Mesodermal cell (in vitro differentiated cells): Measurements from ENCODE around the gene RIPPLY3.
"Not testable (repeated sequence)": the region's sequence is repeated elsewhere in the genome, so short reads cannot be mapped to it uniquely, and the experiment has no call there.

Source experiments
- H3K27ac ChIP-seq: 2 replicates; pipeline ENCODE4 v1.7.0; 2013; ENCODE audit warnings: mild to moderate bottlenecking, low read depth, low read length, moderate library complexity; ENCODE audit not compliant: severe bottlenecking
- H3K36me3 ChIP-seq: 2 replicates; pipeline ENCODE4 v1.7.1; 2013; ENCODE audit warnings: mild to moderate bottlenecking, low read length, moderate library complexity; ENCODE audit not compliant: control insufficient read depth, insufficient read depth
- H3K4me1 ChIP-seq: one replicate; pipeline ENCODE4 v1.7.1; 2013; ENCODE audit warnings: mild to moderate bottlenecking, low read length; ENCODE audit not compliant: insufficient read depth, control insufficient read depth, poor library complexity, severe bottlenecking
- H3K4me3 ChIP-seq: 2 replicates; pipeline ENCODE4 v1.7.0; 2013; ENCODE audit warnings: low read length, control low read depth, mild to moderate bottlenecking; ENCODE audit not compliant: insufficient read depth, poor library complexity, severe bottlenecking; ENCODE audit errors: extremely low read depth
- H3K9me3 ChIP-seq: 2 replicates; pipeline ENCODE4 v1.7.1; 2013; ENCODE audit warnings: mild to moderate bottlenecking, low read length, moderate library complexity; ENCODE audit not compliant: control insufficient read depth
- WGBS, 2 experiments: methylation state at CpG; one replicate each; pipeline ENCODE4 v1.1.5; 2013; ENCODE audit warnings: missing lambda C conversion rate in 2 of 2; ENCODE audit not compliant: insufficient coverage in 2 of 2; 5-methylcytosine and 5-hydroxymethylcytosine counted together

Gene RIPPLY3

GRCh38 chr21:37028570-37028969, 22.1 kb downstream of the RIPPLY3 start:
- H3K27ac ChIP-seq: no peak overlapping the region

DNA sequence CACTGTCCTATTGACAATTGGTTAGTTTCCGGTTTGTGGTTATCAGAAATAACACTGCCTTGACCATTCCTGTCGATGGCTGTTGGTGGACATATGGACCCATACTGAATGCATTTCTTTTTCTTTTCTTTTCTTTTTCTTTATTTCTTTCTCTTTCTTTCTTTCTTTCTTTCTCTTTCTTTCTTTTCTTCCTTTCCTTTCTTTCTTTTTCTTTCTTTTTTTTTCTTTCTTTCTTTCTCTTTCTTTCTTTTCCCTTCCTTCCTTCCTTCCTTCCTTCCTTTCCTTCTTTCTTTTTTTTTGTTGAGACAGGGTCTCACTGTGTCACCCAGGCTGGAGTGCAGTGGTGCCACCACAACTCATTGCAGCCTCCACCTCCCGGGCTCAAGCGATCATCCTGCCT, 24.4 kb downstream of the RIPPLY3 start:
- H3K36me3 ChIP-seq: no peaks in the 10 kb centered on the region
- H3K4me1 ChIP-seq: peaks cover 4% of the 10 kb centered on the region
- H3K9me3 ChIP-seq: no peaks in the 10 kb centered on the region
- WGBS, 2 experiments: 90 to 94% methylated on average over 2 to 3 of the region's 4 CpGs
- no peak overlapping the region for H3K4me3 ChIP-seq
- no peak overlapping the region for H3K27ac ChIP-seq

More at GRCh38 chr21:37028570-37028969, 22.1 kb downstream of the RIPPLY3 start:
- H3K4me3 ChIP-seq: no peak overlapping the region
- no peaks in the 10 kb centered on the region for H3K9me3 ChIP-seq
- no peaks in the 10 kb centered on the region for H3K36me3 ChIP-seq
- H3K4me1 ChIP-seq: peaks cover 4% of the 10 kb centered on the region
- WGBS, 2 experiments: 92 to 100% methylated on average over 2 to 4 of the region's 4 CpGs

- Histone ChIP-seq H3K4me1 (peaks cover 4% of the 10 kb centered on the region), H3K36me3 (no peaks in the 10 kb centered on the region), H3K4me3 (no peak overlapping the region), H3K27ac (no peak overlapping the region), H3K9me3 (no peaks in the 10 kb centered on the region)
- 80 to 93% methylated on average over 1 to 3 of the region's 5 CpGs for WGBS, 2 experiments
Observed at GRCh38 chr21:37032293-37032692, 25.8 kb downstream of the RIPPLY3 start.

GRCh38 chr21:37032877-37033471, 26.5 kb downstream of the RIPPLY3 start:
- no peaks in the 10 kb centered on the region for H3K9me3 ChIP-seq
- H3K27ac ChIP-seq: no peak overlapping the region
- H3K4me3 ChIP-seq: no peak overlapping the region
- H3K4me1 ChIP-seq: peaks cover 4% of the 10 kb centered on the region
- H3K36me3 ChIP-seq: no peaks in the 10 kb centered on the region
- 60 to 93% methylated on average over 1 to 2 of the region's 4 CpGs for WGBS, 2 experiments

GRCh38 chr21:37034394-37034793, 27.9 kb downstream of the RIPPLY3 start:
- WGBS, 2 experiments: 62 to 90% methylated on average over 2 of the region's 4 CpGs
- not testable (repeated sequence) for H3K9me3 ChIP-seq, H3K27ac ChIP-seq, H3K4me3 ChIP-seq, H3K4me1 ChIP-seq, H3K36me3 ChIP-seq

DNA sequence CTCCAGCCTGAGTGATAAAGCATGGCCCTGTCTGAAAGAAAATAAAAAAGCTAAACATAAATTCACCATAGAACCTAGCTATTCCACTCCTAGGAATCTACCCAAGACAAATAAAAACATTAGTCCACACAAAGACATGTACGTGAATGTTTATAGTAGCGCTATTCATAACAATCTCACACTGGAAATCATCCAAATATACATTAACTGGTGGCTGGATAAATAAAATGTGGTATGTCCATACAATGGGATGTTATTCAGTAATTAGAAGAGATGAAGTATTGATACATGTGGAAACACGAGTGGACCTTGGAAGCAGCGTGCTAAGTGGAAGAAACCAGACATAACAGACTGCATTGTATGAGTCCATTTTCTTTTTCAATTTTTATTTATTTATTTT, 29.7 kb downstream of the RIPPLY3 start:
- no peak overlapping the region for H3K4me3 ChIP-seq
- H3K4me1 ChIP-seq: peaks cover 4% of the 10 kb centered on the region
- H3K27ac ChIP-seq: no peak overlapping the region
- no peaks in the 10 kb centered on the region for H3K36me3 ChIP-seq
- WGBS, 2 experiments: 100% methylated on average over 2 of the region's 4 CpGs; no CpG with 5 or more reads in 1 of the 2 experiments
- no peaks in the 10 kb centered on the region for H3K9me3 ChIP-seq

- no peaks in the 10 kb centered on the region for H3K36me3 ChIP-seq
- no peak overlapping the region for H3K4me3 ChIP-seq
- no peak overlapping the region for H3K27ac ChIP-seq
- no peaks in the 10 kb centered on the region for H3K4me1 ChIP-seq
- 42 to 65% methylated on average over 3 to 8 of the region's 9 CpGs for WGBS, 2 experiments
- H3K9me3 ChIP-seq: no peaks in the 10 kb centered on the region
Observed at GRCh38 chr21:37039411-37040075, 33.0 kb downstream of the RIPPLY3 start.

GRCh38 chr21:37040212-37040611, 33.7 kb downstream of the RIPPLY3 start:
- H3K27ac ChIP-seq: no peak overlapping the region
- H3K4me3 ChIP-seq: no peak overlapping the region
- H3K9me3 ChIP-seq: no peaks in the 10 kb centered on the region
- no peaks in the 10 kb centered on the region for H3K36me3 ChIP-seq
- H3K4me1 ChIP-seq: no peaks in the 10 kb centered on the region
- no CpG with 5 or more reads among the region's 3 CpGs for WGBS, 2 experiments

GRCh38 chr21:37041706-37042271, 35.3 kb downstream of the RIPPLY3 start:
- H3K27ac ChIP-seq: no peak overlapping the region
- no peaks in the 10 kb centered on the region for H3K4me1 ChIP-seq
- H3K9me3 ChIP-seq: no peaks in the 10 kb centered on the region
- WGBS, 2 experiments: 69 to 90% methylated on average over 2 to 4 of the region's 4 CpGs
- no peak overlapping the region for H3K4me3 ChIP-seq
- no peaks in the 10 kb centered on the region for H3K36me3 ChIP-seq

DNA sequence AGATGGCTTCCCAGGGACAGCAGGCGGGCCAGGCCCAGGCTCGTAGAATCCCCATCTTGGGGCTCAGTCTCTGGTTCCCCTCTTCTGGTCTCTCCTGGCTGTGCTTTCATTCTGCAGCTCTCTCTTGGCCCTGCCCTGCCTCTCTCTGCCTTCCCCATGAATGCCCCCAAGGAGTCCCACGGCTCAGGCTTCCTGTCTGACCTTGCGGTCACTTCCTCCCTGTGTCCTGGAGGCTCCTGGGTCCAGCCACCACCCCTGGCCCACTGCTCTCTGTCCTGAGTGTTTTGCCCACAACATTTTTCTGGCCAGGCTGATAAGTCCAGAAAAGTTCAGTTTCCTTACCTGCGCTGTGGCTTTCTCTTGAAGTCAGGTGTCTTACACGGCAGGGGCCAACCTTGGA, 37.3 kb downstream of the RIPPLY3 start:
- 91 to 94% methylated on average over 6 of the region's 6 CpGs for WGBS, 2 experiments
- Histone ChIP-seq H3K9me3 (no peaks in the 10 kb centered on the region), H3K4me1 (no peaks in the 10 kb centered on the region), H3K4me3 (no peak overlapping the region), H3K36me3 (no peaks in the 10 kb centered on the region), H3K27ac (no peak overlapping the region)

DNA sequence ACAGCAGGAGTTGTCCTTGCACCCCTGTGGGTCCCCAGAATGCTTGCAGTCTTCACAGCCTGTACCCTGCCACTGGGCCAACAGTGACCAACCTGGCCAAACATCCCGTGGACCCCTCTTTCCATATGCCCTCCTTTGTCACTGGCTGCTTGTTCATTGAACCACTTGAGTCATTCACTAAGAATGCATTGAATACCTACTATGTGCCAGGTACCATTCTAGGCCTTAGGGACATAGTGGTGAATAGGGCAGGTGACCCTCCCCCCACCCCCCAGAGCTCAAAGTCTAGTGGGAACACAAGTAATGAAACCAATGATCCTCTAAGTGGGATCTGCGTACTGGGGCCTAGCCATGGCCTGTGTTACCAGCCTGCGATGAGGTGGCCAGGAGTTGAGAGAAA, 38.1 kb downstream of the RIPPLY3 start:
- Histone ChIP-seq H3K4me1 (no peaks in the 10 kb centered on the region), H3K4me3 (no peak overlapping the region), H3K9me3 (no peaks in the 10 kb centered on the region), H3K36me3 (no peaks in the 10 kb centered on the region), H3K27ac (no peak overlapping the region)
- WGBS, 2 experiments: 86 to 100% methylated on average over 2 to 3 of the region's 3 CpGs
